Measurements from ENCODE around the gene WDR55.

DNA sequence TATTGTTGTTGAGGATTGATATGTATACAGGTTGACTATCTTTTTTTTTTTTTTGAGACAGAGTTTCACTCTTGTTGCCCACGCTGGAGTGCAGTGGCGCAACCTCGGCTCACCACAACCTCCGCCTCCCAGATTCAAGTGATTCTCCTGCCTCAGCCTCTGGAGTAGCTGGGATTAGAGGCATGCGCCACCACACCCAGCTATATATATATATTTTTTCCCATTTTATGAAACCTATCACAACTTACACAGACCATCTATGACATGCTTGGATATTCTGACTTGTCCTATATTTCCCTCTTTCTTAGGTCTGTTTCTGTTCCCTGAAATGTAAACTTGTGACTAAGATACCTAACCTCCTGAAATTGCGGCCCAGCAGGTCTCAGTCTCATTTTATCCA, 36.7 kb upstream of the WDR55 start:
- TF ChIP-seq, protein P1, sequence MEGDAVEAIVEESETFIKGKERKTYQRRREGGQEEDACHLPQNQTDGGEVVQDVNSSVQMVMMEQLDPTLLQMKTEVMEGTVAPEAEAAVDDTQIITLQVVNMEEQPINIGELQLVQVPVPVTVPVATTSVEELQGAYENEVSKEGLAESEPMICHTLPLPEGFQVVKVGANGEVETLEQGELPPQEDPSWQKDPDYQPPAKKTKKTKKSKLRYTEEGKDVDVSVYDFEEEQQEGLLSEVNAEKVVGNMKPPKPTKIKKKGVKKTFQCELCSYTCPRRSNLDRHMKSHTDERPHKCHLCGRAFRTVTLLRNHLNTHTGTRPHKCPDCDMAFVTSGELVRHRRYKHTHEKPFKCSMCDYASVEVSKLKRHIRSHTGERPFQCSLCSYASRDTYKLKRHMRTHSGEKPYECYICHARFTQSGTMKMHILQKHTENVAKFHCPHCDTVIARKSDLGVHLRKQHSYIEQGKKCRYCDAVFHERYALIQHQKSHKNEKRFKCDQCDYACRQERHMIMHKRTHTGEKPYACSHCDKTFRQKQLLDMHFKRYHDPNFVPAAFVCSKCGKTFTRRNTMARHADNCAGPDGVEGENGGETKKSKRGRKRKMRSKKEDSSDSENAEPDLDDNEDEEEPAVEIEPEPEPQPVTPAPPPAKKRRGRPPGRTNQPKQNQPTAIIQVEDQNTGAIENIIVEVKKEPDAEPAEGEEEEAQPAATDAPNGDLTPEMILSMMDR (conservative IDR thresholded peaks at IDR 0.05): no peak
- TF ChIP-seq EZH2 (IDR thresholded peaks at IDR 0.05; ENCODE audit: low read depth): no peak
